ENCODE results near the gene SETD2. TPM values are rescaled to one million over a fixed set of nuclear protein-coding genes. Genes with fewer than 3 reads are reported as not detected.
A peak's percentile ranks its signal among the peaks of the same experiment; 100 is the strongest.

The SETD2 gene
- total and polyA plus RNA-seq, 8 donors = 9.3 to 96.2 (median 66.4) TPM

DNA sequence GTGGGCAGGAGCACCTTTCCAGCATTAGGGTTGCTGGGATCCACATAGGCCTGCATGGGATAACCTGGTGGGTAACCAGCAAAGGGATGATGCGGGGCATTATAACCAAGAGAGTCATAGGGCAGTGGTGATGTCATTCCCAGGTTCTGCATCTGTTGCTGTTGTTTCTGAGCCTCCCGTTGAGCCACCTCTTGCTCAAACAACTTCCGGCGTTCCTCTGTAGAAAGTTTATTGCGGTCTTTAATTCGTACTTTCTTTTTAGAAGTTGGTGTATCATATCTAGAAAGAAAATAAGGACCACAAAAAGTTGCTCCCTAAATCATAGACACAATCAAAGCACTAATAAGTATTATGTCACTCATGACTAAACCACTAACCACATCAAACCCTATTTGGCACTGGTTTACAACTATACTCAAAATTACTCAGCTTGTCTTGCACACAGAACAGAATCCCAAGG is 106.7 kb downstream of the SETD2 start:
- Histone ChIP-seq H3K27ac (peak overlapping the region in 2 of 5 donors; percentile 16 to 23), H3K9me3 (no peaks in the 10 kb centered on the region), H3K4me1 (peaks cover 3 to 22% (median 14%) of the 10 kb centered on the region in 4 donors), H3K4me3 (no peak overlapping the region), H3K36me3 (peaks cover 0 to 57% (median 54%) of the 10 kb centered on the region in 4 donors), H3K27me3 (no peaks in the 10 kb centered on the region)
- DNase-seq = no peak
- WGBS, 5 donors = 82 to 92% (median 87%) methylated on average over 6 of the region's 6 CpGs
- intact Hi-C loops (cut with DNase I; ENCODE audit: low total_unique reads) = no loop called here
- TF ChIP-seq POLR2AphosphoS5 (IDR thresholded peaks at IDR 0.05) (no peak), POLR2A (IDR thresholded peaks at IDR 0.05) (no peak), EP300 (IDR thresholded peaks at IDR 0.05) (no peak)
- TF ChIP-seq, protein P1, sequence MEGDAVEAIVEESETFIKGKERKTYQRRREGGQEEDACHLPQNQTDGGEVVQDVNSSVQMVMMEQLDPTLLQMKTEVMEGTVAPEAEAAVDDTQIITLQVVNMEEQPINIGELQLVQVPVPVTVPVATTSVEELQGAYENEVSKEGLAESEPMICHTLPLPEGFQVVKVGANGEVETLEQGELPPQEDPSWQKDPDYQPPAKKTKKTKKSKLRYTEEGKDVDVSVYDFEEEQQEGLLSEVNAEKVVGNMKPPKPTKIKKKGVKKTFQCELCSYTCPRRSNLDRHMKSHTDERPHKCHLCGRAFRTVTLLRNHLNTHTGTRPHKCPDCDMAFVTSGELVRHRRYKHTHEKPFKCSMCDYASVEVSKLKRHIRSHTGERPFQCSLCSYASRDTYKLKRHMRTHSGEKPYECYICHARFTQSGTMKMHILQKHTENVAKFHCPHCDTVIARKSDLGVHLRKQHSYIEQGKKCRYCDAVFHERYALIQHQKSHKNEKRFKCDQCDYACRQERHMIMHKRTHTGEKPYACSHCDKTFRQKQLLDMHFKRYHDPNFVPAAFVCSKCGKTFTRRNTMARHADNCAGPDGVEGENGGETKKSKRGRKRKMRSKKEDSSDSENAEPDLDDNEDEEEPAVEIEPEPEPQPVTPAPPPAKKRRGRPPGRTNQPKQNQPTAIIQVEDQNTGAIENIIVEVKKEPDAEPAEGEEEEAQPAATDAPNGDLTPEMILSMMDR (IDR thresholded peaks at IDR 0.05) = no peak

DNA sequence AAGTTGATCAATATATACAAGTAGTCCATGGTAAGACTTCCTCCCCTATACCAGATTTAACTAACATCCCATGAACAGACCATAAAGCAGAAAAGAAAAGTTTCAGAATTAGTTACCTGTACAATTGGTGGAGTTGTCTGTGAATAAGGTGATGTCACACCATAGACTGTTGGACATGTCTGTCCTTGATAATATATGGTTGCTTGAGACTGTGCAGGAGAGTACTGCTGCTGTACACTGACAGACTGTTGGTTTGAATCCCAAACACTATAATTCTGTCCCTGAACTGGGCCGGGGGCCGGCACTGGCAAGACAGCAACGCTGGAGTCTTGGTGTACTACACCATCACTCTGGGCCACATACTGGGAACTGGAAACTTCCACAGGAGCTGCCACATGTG is 107.2 kb downstream of the SETD2 start:
- Histone ChIP-seq H3K4me3 (no peak overlapping the region), H3K27me3 (no peaks in the 10 kb centered on the region), H3K27ac (peak overlapping the region in 2 of 5 donors; percentile 16 to 23), H3K4me1 (peaks cover 3 to 27% (median 14%) of the 10 kb centered on the region in 4 donors), H3K36me3 (peaks cover 0 to 57% (median 49%) of the 10 kb centered on the region in 4 donors), H3K9me3 (no peaks in the 10 kb centered on the region)
- no peak for TF ChIP-seq POLR2A (IDR thresholded peaks at IDR 0.05)
- TF ChIP-seq EP300 (IDR thresholded peaks at IDR 0.05) = no peak
- TF ChIP-seq POLR2AphosphoS5 (IDR thresholded peaks at IDR 0.05) = no peak
- TF ChIP-seq, protein P1 (IDR thresholded peaks at IDR 0.05) = no peak
- DNase-seq = no peak
- intact Hi-C loops (cut with DNase I; ENCODE audit: low total_unique reads) = no loop called here
- WGBS, 5 donors = 85 to 96% (median 94%) methylated on average over 3 of the region's 3 CpGs

DNA sequence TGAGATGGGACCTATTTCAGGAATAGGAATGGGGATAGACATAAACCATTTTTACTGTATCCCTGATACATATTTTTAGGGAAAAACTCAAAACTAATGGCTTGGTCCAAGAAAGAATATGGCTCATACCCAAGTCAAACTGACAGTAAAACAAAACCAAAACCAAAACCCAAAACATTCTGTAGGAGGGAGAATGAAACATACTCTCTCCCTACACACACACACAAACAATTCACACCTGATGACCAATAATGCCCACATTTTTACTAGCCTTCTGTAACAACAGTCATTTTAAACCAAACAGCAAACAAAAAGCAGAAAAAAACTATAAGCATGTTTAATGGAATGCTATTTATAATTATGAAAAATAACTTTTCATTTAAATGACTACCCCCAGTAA is 109.5 kb downstream of the SETD2 start:
- Histone ChIP-seq H3K36me3 (peaks cover 0 to 36% (median 28%) of the 10 kb centered on the region in 4 donors), H3K27me3 (no peaks in the 10 kb centered on the region), H3K27ac (no peak overlapping the region), H3K4me1 (peaks cover 3 to 27% (median 15%) of the 10 kb centered on the region in 4 donors), H3K4me3 (no peak overlapping the region), H3K9me3 (no peaks in the 10 kb centered on the region)
- DNase-seq = no peak
- intact Hi-C loops (cut with DNase I; ENCODE audit: low total_unique reads) = no loop called here
- TF ChIP-seq, protein P1 (IDR thresholded peaks at IDR 0.05) = no peak
- TF ChIP-seq POLR2A (IDR thresholded peaks at IDR 0.05) (no peak), POLR2AphosphoS5 (IDR thresholded peaks at IDR 0.05) (no peak), EP300 (IDR thresholded peaks at IDR 0.05) (no peak)

DNA sequence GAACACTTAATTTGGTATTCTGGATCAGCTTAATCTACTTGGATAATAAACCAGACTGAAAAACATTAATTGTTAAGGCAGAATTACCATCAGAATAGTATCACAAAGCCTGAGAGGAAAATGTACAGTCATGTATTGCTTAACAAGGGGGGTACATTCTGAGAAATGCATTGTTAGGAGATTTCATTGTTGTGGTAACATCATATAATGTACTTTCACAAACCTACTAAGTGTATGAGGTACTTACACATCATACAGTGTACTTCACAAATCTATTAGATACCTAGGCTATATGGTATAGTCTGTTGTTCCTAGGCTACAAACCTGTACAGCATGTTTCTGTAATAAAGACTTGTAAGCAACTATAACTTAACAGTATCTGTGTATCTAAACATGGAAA is 116.2 kb downstream of the SETD2 start:
- H3K27me3 ChIP-seq = no peaks in the 10 kb centered on the region
- DNase-seq = no peak
- H3K36me3 ChIP-seq = peaks cover 0 to 40% (median 31%) of the 10 kb centered on the region in 4 donors
- no peak overlapping the region for H3K27ac ChIP-seq
- TF ChIP-seq EP300 (IDR thresholded peaks at IDR 0.05) (no peak), POLR2A (IDR thresholded peaks at IDR 0.05) (no peak), POLR2AphosphoS5 (IDR thresholded peaks at IDR 0.05) (no peak)
- TF ChIP-seq, protein P1 (IDR thresholded peaks at IDR 0.05) = no peak
- intact Hi-C loops (cut with DNase I; ENCODE audit: low total_unique reads) = no loop called here
- H3K4me3 ChIP-seq = no peak overlapping the region
- H3K9me3 ChIP-seq = no peaks in the 10 kb centered on the region
- peaks cover 0 to 34% (median 13%) of the 10 kb centered on the region in 4 donors for H3K4me1 ChIP-seq

Data from stomach (tissue), 9 donors.